ENCODE data around the gene JHY. TPM values are rescaled to one million over a fixed set of nuclear protein-coding genes. Genes with fewer than 3 reads are reported as not detected.

JHY gene
- total RNA-seq, 1 donor from 2014 or later, result 7.4 TPM

DNA sequence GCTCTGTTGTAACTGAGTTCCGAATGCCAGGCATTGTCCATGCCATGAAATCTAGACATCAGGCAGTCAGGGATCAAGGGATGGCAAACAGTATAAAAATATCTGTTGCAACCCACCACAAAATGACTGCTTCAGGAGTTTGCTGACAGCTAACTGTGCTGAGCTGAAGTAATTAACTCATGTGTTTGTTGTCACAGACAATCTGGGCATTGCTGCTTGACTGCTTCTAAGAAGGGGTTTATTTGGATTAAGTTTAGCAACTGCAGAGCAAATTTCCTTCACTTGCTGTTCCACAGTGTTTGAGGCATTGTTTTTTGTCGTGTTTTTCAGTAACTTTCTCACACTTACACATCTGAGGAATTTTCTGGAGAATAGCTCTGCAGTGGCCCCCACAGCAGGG, 68.7 kb downstream of the JHY start:
- Mint-ChIP-seq H3K27me3 (ENCODE audit: low read depth) (peaks cover 5% of the 10 kb centered on the region), H3K36me3 (peaks cover 8% of the 10 kb centered on the region), H3K4me3 (no peak overlapping the region), H3K9me3 (no peaks in the 10 kb centered on the region), H3K4me1 (no peaks in the 10 kb centered on the region), H3K27ac (no peak overlapping the region)
- TF ChIP-seq, protein P1, sequence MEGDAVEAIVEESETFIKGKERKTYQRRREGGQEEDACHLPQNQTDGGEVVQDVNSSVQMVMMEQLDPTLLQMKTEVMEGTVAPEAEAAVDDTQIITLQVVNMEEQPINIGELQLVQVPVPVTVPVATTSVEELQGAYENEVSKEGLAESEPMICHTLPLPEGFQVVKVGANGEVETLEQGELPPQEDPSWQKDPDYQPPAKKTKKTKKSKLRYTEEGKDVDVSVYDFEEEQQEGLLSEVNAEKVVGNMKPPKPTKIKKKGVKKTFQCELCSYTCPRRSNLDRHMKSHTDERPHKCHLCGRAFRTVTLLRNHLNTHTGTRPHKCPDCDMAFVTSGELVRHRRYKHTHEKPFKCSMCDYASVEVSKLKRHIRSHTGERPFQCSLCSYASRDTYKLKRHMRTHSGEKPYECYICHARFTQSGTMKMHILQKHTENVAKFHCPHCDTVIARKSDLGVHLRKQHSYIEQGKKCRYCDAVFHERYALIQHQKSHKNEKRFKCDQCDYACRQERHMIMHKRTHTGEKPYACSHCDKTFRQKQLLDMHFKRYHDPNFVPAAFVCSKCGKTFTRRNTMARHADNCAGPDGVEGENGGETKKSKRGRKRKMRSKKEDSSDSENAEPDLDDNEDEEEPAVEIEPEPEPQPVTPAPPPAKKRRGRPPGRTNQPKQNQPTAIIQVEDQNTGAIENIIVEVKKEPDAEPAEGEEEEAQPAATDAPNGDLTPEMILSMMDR (IDR thresholded peaks at IDR 0.05; ENCODE audit: unreplicated experiment), result no peak
- DNase-seq (ENCODE audit: low spot score in 2 of 2, unreplicated experiment in 2 of 2), result no peak

DNA sequence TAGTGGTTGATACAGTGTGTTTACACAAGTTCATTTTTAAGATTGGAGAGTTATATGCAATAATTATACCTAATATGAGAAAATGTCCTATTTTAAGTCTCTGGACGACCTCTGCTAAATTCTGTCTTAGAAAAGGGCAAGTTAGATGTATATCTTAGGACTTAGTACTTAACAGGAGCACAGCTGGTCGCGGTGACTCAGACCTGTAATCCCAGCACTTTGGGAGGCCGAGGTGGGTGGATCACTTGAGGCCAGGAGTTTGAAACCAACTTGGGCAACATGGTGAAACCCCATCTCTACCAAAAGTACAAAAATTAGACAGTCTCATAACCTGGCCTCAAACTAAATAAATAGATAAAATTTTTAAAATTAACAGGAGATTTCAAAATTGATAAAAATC, 71.9 kb downstream of the JHY start:
- H3K4me1 Mint-ChIP-seq, result no peaks in the 10 kb centered on the region
- TF ChIP-seq, protein P1 (IDR thresholded peaks at IDR 0.05; ENCODE audit: unreplicated experiment), result no peak
- peaks cover 5% of the 10 kb centered on the region for H3K27me3 Mint-ChIP-seq (ENCODE audit: low read depth)
- H3K27ac Mint-ChIP-seq, result no peak overlapping the region
- H3K4me3 Mint-ChIP-seq, result no peak overlapping the region
- DNase-seq (ENCODE audit: low spot score in 2 of 2, unreplicated experiment in 2 of 2), result no peak
- no peaks in the 10 kb centered on the region for H3K36me3 Mint-ChIP-seq
- H3K9me3 Mint-ChIP-seq, result no peaks in the 10 kb centered on the region

DNA sequence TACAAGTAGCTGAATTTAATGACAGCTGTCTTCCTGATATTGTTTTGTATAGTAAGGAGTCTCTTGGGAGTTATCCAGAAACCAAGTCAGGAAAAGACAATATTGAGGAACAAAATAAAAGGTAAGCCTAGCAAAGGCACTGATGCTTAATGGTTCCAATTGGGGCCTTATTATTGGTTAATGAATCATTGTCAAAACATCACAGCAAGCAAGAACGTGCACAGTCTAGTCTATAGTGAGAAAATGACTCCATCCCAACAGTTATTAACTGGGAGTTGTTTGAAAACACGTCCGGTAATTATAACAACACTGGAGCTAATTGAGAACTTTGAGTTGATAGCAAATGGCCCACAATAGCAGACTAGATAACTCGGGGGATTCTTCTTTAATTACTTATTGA, 81.4 kb downstream of the JHY start:
- no peaks in the 10 kb centered on the region for H3K4me1 Mint-ChIP-seq
- peaks cover 71% of the 10 kb centered on the region for H3K27me3 Mint-ChIP-seq (ENCODE audit: low read depth)
- H3K36me3 Mint-ChIP-seq, result no peaks in the 10 kb centered on the region
- no peak for DNase-seq (ENCODE audit: low spot score in 2 of 2, unreplicated experiment in 2 of 2)
- no peak overlapping the region for H3K4me3 Mint-ChIP-seq
- H3K9me3 Mint-ChIP-seq, result peaks cover 4% of the 10 kb centered on the region
- TF ChIP-seq, protein P1 (IDR thresholded peaks at IDR 0.05; ENCODE audit: unreplicated experiment), result no peak
- H3K27ac Mint-ChIP-seq, result no peak overlapping the region

DNA sequence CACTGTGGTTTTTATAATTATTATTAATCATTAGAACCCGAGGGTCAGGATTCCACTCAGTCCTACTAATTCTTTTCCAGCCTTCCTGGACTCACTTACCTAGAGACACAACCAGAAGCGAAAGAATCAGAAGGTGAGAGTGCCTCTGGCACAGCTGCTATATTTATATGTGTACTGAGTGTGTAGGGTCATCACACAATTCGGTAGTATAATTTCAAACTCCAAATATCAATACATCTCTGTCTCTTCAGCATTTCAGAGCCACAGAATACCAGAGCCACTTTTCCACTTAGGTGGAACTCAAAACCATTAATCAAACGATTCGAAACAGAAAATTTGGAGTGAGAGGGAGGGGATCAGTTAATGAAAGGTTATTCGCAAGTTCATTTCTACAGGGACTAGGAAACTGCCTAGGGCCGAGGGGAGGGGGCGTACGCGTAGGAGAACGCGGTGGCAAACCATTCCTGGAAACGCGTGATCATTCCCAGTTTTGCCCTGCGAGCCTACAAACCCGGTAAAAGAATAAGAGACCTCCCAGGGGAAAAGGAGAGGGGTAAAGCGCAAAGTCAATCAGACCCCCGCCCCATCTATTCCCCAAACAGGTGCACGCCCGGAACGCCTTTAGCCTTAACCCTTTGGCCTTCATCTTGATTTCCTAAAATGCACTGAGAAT, 93.6 kb downstream of the JHY start:
- Mint-ChIP-seq H3K27me3 (ENCODE audit: low read depth) (peaks cover 97% of the 10 kb centered on the region), H3K9me3 (no peaks in the 10 kb centered on the region), H3K4me3 (no peak overlapping the region), H3K36me3 (peaks cover 3% of the 10 kb centered on the region), H3K27ac (no peak overlapping the region), H3K4me1 (peaks cover 16% of the 10 kb centered on the region)
- TF ChIP-seq, protein P1 (IDR thresholded peaks at IDR 0.05; ENCODE audit: unreplicated experiment), result no peak
- no peak for DNase-seq (ENCODE audit: low spot score in 2 of 2, unreplicated experiment in 2 of 2)

DNA sequence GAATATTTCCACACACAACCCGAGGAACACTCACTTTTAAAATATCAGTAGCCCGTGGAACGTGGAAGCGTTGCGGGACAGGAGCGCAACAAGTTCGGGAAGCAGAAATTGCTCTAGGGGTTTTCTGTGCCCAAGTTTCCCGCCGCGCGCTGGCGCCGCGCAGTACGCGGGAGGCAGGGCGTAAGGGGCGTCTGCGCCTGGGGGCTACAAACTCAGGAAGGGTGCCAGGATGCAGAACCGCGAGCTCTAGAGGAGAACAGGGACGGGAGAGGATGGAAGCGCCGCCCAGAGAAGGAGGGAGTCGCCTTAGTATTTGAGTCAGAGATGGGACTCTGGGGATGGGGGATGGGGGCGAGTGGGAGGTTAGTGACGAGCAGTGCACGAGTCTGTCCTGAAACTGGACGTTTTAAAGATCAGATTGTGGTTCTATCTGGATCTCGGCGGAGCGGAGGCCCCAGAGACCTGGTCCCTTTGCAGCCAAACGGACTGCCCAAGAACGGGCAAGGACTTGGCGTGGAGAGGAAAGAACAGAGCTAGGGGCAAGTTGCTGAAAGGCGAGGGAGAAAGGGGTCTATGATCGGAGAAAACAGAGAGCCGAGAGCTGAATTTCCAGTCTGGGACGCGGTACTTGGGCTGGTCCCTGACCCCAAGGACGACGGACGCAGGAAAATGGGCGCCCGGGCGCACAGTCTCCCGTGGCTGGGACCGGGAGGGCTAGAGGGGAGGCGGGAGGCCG, 94.3 kb downstream of the JHY start:
- H3K36me3 Mint-ChIP-seq, result peaks cover 3% of the 10 kb centered on the region
- TF ChIP-seq, protein P1 (IDR thresholded peaks at IDR 0.05; ENCODE audit: unreplicated experiment), result no peak
- peak overlapping the region; percentile 60 for H3K4me3 Mint-ChIP-seq
- no peak overlapping the region for H3K27ac Mint-ChIP-seq
- peaks cover 98% of the 10 kb centered on the region for H3K27me3 Mint-ChIP-seq (ENCODE audit: low read depth)
- peak in 1 of 2 experiments; percentile 42 for DNase-seq (ENCODE audit: low spot score in 2 of 2, unreplicated experiment in 2 of 2)
- no peaks in the 10 kb centered on the region for H3K9me3 Mint-ChIP-seq
- H3K4me1 Mint-ChIP-seq, result peaks cover 16% of the 10 kb centered on the region

All from mesothelial cell of epicardium (in vitro differentiated cells).